NCI-H69 (cell line): Measurements from ENCODE around the gene KCTD7.
"Not testable (repeated sequence)": the region's sequence is repeated elsewhere in the genome, so short reads cannot be mapped to it uniquely, and the experiment has no call there.

Experiments used
- DNase-seq: peaks from one replicate; lab custom pipeline; 2025; lab: John Stamatoyannopoulos, UW

The KCTD7 gene

DNA sequence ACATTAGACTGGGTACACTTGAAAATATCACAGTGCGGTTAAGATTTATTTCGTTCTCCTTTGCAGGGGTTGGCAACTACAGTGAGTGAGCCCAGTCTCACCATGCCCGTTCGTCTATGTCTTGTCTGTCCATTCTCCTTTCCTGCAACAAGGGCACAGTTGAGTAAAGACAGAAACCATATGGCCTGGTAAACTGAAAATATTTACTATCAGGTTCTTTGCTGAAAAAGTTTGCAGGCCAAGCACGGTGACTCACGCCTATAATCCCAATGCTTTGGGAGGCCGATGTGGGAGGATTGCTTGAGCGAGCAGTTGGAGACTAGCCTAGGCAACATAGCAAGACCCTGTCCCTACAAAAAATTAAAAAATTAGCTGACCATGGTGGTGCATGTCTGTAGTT is 11.4 kb upstream of the KCTD7 start:
- DNase-seq = no peak

DNA sequence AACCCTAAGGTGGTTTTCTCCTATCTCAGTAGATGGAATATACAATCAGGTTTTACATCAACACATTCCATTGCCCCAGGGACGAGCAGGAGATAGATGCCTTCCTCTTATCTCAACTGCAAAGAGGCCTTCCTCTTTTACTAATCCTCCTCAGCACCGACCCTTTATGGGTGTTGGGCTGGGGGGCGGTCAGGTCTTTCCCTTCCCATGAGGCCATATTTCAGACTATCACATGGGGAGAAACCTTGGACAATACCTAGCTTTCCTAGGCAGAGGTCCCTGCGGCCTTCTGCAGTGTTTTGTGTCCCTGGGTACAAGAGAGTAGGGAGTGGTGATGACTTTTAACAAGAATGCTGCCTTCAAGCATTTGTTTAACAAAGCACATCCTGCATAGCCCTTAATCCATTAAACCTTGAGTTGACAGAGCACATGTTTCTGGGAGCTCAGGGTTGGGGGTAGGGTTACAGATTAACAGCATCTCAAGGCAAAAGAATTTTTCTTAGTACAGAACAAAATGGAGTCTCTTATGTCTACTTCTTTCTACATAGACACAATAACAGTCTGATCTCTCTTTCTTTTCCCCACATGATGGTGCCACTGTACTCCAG is 9.2 kb upstream of the KCTD7 start:
- not testable (repeated sequence) for DNase-seq

DNA sequence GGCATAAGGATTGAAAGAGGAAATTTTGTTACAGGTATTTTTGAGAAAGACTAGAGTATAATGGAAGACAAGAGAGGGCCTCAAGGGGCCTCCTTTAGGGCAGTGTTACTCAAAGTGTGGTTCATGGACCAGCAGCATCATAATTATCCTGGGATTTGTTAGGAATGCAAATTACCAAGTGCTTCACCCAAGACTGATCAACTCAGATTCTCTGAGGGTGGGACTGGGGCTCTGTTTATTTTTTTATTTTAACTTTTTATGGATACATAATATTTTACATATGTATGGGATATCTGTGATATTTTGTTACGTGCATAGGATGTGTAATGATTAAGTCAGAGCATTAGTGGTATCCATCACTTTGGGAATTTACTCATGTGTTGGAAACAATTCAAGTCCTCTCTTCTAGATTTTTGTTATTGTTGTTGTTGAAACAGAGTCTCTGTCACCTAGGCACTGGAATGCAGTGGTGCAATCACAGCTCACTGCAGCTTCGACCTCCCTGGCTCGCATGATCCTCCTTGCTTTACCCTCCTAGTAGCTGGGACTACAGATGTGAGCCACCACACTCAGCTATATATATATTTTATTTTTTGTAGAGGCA is 2.2 kb upstream of the KCTD7 start:
- no peak for DNase-seq

DNA sequence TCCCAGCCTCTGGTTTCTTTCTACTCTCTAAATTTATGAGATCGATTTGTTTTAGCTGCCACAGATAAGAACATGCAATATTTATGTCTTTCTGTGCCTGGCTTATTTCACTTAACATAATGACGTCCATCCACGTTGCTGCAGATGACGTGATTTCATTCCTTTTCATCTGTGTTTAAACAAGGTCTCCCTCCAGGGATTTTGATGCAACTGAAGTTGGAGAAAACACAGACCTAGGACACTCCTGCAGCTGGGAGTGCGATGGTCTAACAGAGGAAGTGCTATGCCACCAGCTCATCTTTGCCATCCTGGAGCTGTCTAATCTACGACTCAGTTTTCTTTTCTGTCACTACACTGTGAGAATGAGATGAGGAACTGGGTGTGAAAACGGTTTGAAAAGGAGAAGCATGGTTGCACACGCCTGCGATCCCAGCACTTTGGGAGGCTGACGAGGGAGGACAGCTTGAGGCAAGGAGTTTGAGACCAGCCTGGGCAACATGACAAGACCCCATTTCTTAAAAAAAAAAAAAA is 1.5 kb upstream of the KCTD7 start:
- peak; percentile 55 for DNase-seq

DNA sequence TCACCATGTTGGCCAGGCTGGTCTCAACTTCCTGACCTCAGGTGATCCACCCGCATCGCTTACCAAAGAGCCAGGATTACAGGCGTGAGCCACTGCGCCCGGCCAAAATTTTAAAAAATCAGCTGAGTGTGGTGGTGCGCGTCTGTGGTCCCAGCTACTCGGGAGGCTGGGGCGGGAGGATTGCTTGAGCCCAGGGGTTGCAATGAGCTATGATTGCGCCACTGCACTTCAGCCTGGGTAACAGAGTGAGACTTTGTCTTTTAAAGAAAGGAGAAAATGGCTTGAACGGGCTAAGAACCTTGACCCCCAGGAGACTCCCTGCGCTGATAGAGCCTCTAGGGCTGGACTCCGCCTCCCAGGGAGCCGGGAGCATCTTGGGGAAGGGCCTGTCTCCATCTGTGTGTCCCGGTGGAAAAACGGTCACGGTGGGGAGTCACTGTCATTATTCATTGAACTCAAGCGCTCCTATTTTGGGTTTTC is 760 bp upstream of the KCTD7 start:
- no peak for DNase-seq

DNA sequence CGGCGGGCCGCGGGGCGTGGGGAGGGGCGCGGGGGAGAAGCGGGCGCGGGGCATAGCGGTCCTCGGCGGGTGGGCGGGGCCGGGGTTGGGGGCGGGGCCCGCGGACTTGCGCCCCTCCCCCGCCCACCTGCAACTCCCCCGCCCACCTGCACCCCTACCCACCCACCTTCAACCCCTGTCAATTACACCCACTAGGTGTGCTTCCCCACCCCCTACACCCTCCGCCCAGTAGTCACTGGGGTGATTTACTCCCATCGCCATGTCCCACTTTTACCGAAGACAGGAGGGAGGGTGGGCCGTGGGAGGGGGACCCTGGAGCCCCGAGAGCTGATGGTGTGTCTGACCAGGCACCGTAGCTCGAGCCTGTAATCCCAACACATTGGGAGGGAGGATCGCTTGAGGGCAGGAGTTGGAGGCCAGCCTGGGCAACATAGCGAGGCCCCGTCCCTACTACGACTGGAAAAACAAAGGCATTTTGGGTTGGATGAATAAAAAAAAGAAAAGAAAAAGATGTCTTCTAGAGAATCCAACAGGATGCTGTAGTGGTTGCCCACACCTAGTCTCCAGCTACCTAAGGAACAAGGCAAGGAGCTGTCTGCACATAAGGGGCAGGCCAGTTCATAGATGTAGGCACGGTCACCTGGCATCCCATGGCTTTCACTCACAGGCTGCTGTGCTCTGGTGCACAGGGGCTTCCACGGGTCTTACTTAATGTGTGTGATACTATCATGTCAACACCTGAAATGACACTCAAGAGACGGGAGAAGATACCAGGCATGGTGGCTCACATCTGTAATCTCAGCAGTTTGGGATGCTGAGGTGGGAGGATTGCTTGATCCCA is 761 bp downstream of the KCTD7 start:
- DNase-seq = no peak

GRCh38 chr7:66630531-66630930 is 1.9 kb downstream of the KCTD7 start:
- DNase-seq = no peak

DNA sequence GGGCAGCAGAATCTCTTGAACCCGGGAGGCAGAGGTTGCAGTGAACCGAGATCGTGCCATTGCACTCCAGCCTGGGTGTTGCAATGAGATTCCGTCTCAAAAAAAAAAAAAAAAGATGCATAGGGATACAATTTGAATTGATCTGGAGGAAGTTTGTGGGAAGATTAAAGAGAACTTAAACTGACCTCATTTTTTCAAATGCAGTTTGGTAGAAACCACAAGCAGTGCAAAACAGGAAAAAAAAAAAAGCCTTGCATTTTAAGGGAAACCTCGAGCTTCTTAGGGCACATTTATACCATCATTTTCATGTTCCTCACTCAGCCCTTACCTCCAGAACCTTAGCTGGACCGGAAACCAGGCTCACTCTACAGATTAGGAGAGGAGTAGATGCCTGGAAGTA is 2.8 kb downstream of the KCTD7 start:
- DNase-seq = no peak

DNA sequence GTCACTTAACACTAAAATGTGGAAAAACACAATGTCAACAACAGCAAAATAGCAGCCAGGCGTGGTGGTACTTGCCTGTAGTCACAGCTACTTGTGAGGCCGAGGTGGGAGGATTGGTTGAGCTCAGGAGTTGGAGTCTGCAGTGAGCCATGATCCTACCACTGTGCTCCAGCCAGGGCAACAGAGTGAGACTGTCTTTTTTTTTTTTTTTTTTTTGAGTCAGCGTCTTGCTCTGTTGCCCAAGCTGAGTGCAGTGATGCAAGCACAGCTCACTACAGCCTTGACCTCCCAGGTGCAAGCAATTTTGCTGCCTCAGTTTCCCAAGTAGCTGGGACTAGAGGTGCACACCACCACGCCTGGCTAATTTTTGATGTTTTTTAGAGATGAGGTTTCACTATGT is 6.1 kb downstream of the KCTD7 start:
- no peak for DNase-seq

DNA sequence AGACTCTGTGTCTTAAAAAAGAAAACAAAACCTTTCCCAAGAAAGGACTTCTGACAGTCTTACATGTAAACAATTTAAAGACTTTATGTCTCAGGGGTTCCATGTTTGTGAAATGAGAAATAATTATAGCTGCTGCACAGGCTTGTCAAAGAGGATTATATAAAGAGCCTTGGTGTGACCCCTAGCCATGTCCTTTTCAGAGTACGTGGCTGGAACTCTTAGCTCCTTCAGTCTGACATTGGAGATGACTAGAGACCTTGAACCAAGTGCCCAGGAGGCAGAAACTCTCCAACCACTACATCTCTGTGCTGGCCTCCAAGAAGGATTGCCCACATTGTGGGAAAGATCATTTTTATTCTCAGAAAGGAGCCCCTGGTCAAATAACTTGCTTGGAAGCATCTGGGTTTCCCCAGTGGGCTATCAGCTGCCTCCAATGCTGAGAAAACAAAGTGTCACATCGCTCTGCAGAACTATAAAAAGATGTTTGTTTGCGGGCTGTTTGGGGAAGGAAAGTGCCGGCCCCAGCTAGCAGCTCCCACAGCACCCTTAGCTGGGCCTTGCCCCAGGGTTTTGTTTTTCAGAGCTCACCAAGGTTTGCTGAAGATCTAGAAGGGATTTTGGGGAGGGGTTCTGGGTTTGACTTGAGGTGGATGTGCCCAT is 6.8 kb downstream of the KCTD7 start:
- DNase-seq = not testable (repeated sequence)

GRCh38 chr7:66635982-66636546 is 7.4 kb downstream of the KCTD7 start:
- DNase-seq = not testable (repeated sequence)

- no peak for DNase-seq
Measured at GRCh38 chr7:66638309-66639099, 9.8 kb downstream of the KCTD7 start.

DNA sequence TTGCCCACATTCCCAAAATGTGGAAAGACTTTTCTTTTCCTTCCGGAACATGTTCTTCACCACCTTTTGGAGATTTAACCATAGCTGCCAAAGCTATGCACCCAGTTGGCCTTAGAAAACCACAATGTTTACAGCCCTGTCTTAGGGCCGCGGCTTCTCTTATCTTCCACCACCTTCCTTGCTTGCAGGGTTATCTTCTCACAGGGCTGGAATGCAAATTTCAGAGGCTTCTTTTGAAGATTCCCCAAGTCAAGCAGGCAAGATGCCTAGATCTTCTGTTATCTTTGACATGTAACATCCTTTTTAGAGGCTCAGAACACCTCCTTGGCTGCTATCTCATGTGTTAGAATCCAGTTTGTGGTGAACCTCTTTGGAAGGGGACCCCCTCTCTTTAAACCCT is 11.1 kb downstream of the KCTD7 start:
- no peak for DNase-seq

DNA sequence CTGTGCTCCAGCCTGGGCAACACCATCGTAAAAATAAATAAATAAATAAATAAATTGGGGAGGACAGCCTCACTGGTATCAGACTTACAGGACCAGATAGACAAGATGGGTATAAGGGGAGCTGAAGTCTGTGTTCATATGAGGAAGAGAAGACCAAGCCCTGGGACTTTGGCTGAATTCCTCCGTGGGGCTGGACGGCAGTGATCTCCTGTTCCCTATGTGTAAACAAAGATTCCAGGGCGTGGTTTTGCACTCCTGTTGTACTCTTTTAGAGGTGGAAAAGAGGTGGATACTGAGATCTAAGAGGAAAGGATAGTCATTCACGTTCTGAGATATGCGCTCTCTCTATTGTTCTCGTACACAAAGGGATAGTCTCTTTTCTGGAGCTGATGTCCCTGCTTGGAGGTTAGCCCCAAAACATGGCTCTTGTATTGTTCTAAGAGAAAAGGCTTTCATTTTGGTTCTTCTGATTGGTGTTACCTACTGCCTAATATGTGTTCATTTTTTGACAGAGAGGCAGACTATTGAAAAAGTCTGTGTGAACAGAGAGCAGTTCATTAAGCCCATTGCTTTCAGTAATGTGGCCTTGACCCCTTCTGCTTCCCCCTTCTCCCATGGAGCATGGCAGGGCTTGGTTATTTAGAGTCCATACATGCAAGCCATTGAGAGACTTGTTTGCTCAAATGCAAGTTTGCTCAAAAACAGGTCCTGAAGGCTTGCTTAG is 12.3 kb downstream of the KCTD7 start:
- DNase-seq = no peak

DNA sequence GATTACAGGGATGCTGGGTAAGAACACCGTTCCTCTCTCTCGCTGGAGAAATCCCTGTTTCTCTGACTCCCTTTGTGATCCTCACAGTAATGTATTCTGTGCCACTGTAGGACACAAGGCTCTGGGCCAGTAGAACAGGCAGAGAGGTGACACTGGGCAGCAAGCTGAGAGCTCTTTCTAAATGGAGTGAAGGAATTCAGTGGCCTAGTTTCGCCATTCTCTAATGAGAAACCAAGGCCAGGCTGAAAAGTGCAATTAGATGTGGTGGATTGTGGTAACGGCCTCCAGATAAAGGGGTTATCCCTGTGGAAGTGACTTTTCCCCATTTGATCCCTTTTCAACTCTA is 12.8 kb downstream of the KCTD7 start:
- DNase-seq = no peak

DNA sequence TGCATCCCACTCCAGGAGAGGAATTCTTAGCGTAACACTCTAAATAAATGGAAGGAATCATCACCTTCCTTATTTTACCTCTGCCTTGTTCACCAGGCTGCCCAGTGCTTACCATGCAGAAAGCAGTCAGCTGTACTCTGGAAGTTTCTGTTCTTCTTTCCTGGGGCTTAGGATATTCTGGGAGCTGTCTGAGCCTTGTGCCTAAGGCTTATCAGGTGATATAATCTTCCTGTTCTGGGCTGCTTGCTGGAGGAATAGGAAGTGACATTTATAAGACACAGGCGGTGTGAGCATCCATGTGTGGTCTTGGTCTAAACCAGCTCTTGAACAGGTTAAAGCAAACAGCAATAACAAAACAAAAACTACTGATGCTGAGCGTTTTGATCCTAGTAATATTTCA is 13.5 kb downstream of the KCTD7 start:
- DNase-seq = no peak

GRCh38 chr7:66642932-66643331 is 14.3 kb downstream of the KCTD7 start:
- no peak for DNase-seq

- DNase-seq = no peak
Measured at GRCh38 chr7:66643395-66643794, 14.7 kb downstream of the KCTD7 start.

- not testable (repeated sequence) for DNase-seq
Measured at GRCh38 chr7:66651026-66651425, 22.3 kb downstream of the KCTD7 start.

DNA sequence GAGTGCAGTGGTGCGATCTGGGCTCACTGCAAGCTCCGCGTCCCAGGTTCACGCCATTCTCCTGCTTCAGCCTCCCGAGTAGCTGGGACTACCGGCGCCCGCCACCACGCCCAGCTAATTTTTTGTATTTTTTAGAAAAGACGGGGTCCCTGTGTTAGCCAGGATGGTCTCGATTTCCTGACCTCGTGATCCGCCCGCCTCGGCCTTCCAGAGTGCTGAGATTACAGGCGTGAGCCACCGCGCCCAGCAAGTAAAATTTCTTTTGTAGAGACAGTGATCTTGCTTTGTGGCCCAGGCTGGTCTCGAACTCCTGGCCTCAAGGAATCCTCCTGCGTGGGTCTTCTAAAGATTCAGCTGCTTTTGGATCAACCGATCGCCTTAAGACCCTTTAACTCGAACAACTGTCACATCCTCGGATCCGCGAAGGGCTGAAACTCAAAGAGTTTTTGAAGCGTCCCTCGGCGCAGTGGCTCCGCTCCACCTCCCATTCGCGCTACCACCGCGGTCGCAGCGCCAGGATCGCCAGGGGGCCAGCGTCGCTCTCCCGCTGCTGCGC is 25.1 kb downstream of the KCTD7 start:
- not testable (repeated sequence) for DNase-seq
